ENCODE measurements around the gene SLC22A2.

SLC22A2 gene

GRCh38 chr6:160267102-160267501, 8.5 kb upstream of the SLC22A2 start:
- no peak for TF ChIP-seq ZFX (IDR thresholded peaks at IDR 0.05; ENCODE audit: borderline replicate concordance)
- no peak for TF ChIP-seq CTCF (IDR thresholded peaks at IDR 0.05)
- H3K27ac ChIP-seq, result no peak overlapping the region

GRCh38 chr6:160265869-160266476, 7.4 kb upstream of the SLC22A2 start:
- no peak overlapping the region for H3K27ac ChIP-seq
- TF ChIP-seq ZFX (IDR thresholded peaks at IDR 0.05; ENCODE audit: borderline replicate concordance) (no peak), CTCF (IDR thresholded peaks at IDR 0.05) (no peak)

GRCh38 chr6:160264061-160264612, 5.5 kb upstream of the SLC22A2 start:
- TF ChIP-seq ZFX (IDR thresholded peaks at IDR 0.05; ENCODE audit: borderline replicate concordance) (no peak), CTCF (IDR thresholded peaks at IDR 0.05) (no peak)
- no peak overlapping the region for H3K27ac ChIP-seq

- no peak overlapping the region for H3K27ac ChIP-seq
- TF ChIP-seq CTCF (IDR thresholded peaks at IDR 0.05) (no peak), ZFX (IDR thresholded peaks at IDR 0.05; ENCODE audit: borderline replicate concordance) (no peak)
These were observed 4.7 kb upstream of the SLC22A2 start for GRCh38 chr6:160263196-160263939.

- no peak for TF ChIP-seq ZFX (IDR thresholded peaks at IDR 0.05; ENCODE audit: borderline replicate concordance)
- 0 out of 2 replicates have a peak, but pooled peaks have one; percentile 13 for TF ChIP-seq CTCF (IDR thresholded peaks at IDR 0.05)
These were observed 3.5 kb upstream of the SLC22A2 start for GRCh38 chr6:160261991-160262680.

GRCh38 chr6:160260803-160261450, 2.3 kb upstream of the SLC22A2 start:
- no peak overlapping the region for H3K27ac ChIP-seq
- no peak for TF ChIP-seq ZFX (IDR thresholded peaks at IDR 0.05; ENCODE audit: borderline replicate concordance)
- TF ChIP-seq CTCF (IDR thresholded peaks at IDR 0.05), result no peak

More at GRCh38 chr6:160261991-160262680, 3.5 kb upstream of the SLC22A2 start:
- no peak overlapping the region for H3K27ac ChIP-seq
